Keratinocyte (primary cell): ENCODE data around the gene USP8. TPM values are rescaled to one million over a fixed set of nuclear protein-coding genes. Genes with fewer than 3 reads are reported as not detected.
"Not testable (repeated sequence)": the region's sequence is repeated elsewhere in the genome, so short reads cannot be mapped to it uniquely, and the experiment has no call there.

Experiments
- DNase-seq: peaks from one replicate; pipeline ENCODE4 v3.0.0-alpha.2; 2011; ENCODE audit warnings: low read depth, missing footprints, low spot score
- FAIRE-seq: peaks from 2 replicates; lab custom pipeline; 2011; peaks lifted over from hg19 to GRCh38; lab: Jason Lieb, UNC
- H2AFZ ChIP-seq: 2 replicates; pipeline ENCODE4 v1.6.0; 2012; ENCODE audit warnings: low read length, control low read depth, inconsistent platforms; ENCODE audit not compliant: control insufficient read depth
- H3K27ac ChIP-seq: 2 replicates; pipeline ENCODE4 v1.5.1; 2011; ENCODE audit warnings: low read length; ENCODE audit not compliant: control insufficient read depth, insufficient read depth
- H3K27me3 ChIP-seq: 3 replicates; pipeline ENCODE4 v1.6.0; 2011; ENCODE audit warnings: low read length; ENCODE audit not compliant: control insufficient read depth, insufficient read depth; ENCODE audit errors: extremely low read depth
- H3K36me3 ChIP-seq, 2 experiments: 2 replicates in 1 of 2; 3 replicates in 1 of 2; pipeline ENCODE4 v1.5.1; 2011; ENCODE audit warnings: low read length in 2 of 2, mild to moderate bottlenecking in 1 of 2; ENCODE audit not compliant: control insufficient read depth in 2 of 2, insufficient read depth in 2 of 2; ENCODE audit errors: extremely low read depth in 1 of 2
- H3K4me1 ChIP-seq: 3 replicates; pipeline ENCODE4 v1.5.1; 2011; ENCODE audit warnings: low read length; ENCODE audit not compliant: control insufficient read depth, insufficient read depth; ENCODE audit errors: extremely low read depth
- H3K4me2 ChIP-seq: 3 replicates; pipeline ENCODE4 v1.6.0; 2011; ENCODE audit warnings: low read depth, low read length; ENCODE audit not compliant: control insufficient read depth, insufficient read depth; ENCODE audit errors: extremely low read depth
- H3K4me3 ChIP-seq, 3 experiments: fragments of 200-600 bp in 1 of 3; sonication (generic) in 1 of 3; 2 replicates in 2 of 3; 3 replicates in 1 of 3; pipeline ENCODE4 v1.5.1; 2011 to 2016; ENCODE audit warnings: low read length in 3 of 3, mild to moderate bottlenecking in 3 of 3, control low read depth in 2 of 3, inconsistent platforms in 1 of 3, low read depth in 1 of 3, mixed read lengths in 1 of 3, mixed run types in 1 of 3, moderate library complexity in 1 of 3; ENCODE audit not compliant: control insufficient read depth in 2 of 3, insufficient read depth in 2 of 3; ENCODE audit errors: extremely low read depth in 1 of 3
- H3K79me2 ChIP-seq: 2 replicates; pipeline ENCODE4 v1.6.0; 2012; ENCODE audit warnings: low read length; ENCODE audit not compliant: control insufficient read depth, insufficient read depth
- H3K9ac ChIP-seq: 3 replicates; pipeline ENCODE4 v1.6.0; 2011; ENCODE audit warnings: low read length; ENCODE audit not compliant: control insufficient read depth, insufficient read depth; ENCODE audit errors: extremely low read depth
- H3K9me1 ChIP-seq: 3 replicates; pipeline ENCODE4 v1.6.0; 2011; ENCODE audit warnings: low read length; ENCODE audit not compliant: control insufficient read depth, insufficient read depth; ENCODE audit errors: extremely low read depth
- H3K9me3 ChIP-seq: 2 replicates; pipeline ENCODE4 v1.5.1; 2012; ENCODE audit warnings: low read depth, low read length; ENCODE audit not compliant: control insufficient read depth
- H4K20me1 ChIP-seq: 3 replicates; pipeline ENCODE4 v1.6.0; 2011; ENCODE audit warnings: low read length; ENCODE audit not compliant: control insufficient read depth, insufficient read depth; ENCODE audit errors: extremely low read depth
- CTCF ChIP-seq, 3 experiments: IDR thresholded peaks in 1 of 3; conservative IDR thresholded peaks in 1 of 3; optimal IDR thresholded peaks in 1 of 3; 2 replicates in 2 of 3; 3 replicates in 1 of 3; pipeline versions ENCODE3 to v1.5.1; 2011; ENCODE audit warnings: low read length in 3 of 3, mild to moderate bottlenecking in 3 of 3, moderate library complexity in 2 of 3, control low read depth in 1 of 3, inconsistent platforms in 1 of 3; ENCODE audit not compliant: insufficient read depth in 2 of 3; ENCODE audit errors: extremely low read depth in 1 of 3
- EZH2 ChIP-seq: IDR thresholded peaks from one replicate; pipeline ENCODE4 v1.6.1; 2012; ENCODE audit warnings: inconsistent platforms, mild to moderate bottlenecking, low read length, moderate library complexity
- dilution Hi-C: fragments of 300-500 bp; cut with MboI; formaldehyde crosslinking; loops from one replicate; pipeline ENCODE4 v1.7.0; 2020; ENCODE audit warnings: low sequenced_read_pairs; ENCODE audit not compliant: extremely low pct_ligation_motif_present
- polyA plus RNA-seq, 5 experiments: library from polyadenylated mRNA; depleted of rRNA in 3 of 5; stranded (reverse) in 3 of 5; stranded (forward) in 1 of 5; unstranded in 1 of 5; fragments of >200 nt; gene quantifications; 1 replicate in 1 of 5; 2 replicates in 3 of 5; 3 replicates in 1 of 5; pipeline versions ENCODE4 v1.2.1 to v1.2.3, GENCODE V29; 2011 to 2012; ENCODE audit warnings: missing spikeins in 2 of 5, low read depth in 1 of 5, low replicate concordance in 1 of 5

The USP8 gene
- polyA plus RNA-seq, 1 donor (not counting 4 experiments of a cell fraction or from before 2014, with no cell fraction given), result 47.4 TPM

- H3K4me2 ChIP-seq, result no peak overlapping the region
- H3K9me3 ChIP-seq, result no peaks in the 10 kb centered on the region
- no peaks in the 10 kb centered on the region for H3K4me1 ChIP-seq
- H3K36me3 ChIP-seq, result peaks cover 4 to 24% of the 10 kb centered on the region in 2 experiments
- no peak overlapping the region for H3K9ac ChIP-seq
- dilution Hi-C loops, result no loop called here
- DNase-seq (no peak), FAIRE-seq (no peak)
- H4K20me1 ChIP-seq, result no peaks in the 10 kb centered on the region
- no peaks in the 10 kb centered on the region for H3K9me1 ChIP-seq
- H3K27me3 ChIP-seq, result no peaks in the 10 kb centered on the region
- H3K79me2 ChIP-seq, result no peaks in the 10 kb centered on the region
- no peak overlapping the region for H3K4me3 ChIP-seq
- TF ChIP-seq EZH2 (no peak), CTCF (optimal IDR thresholded peaks at IDR 0.05 in 1 of 3, IDR thresholded peaks at IDR 0.05 in 1 of 3, conservative IDR thresholded peaks at IDR 0.05 in 1 of 3; ENCODE audit: extremely low read depth in 1 of 3, insufficient read depth in 2 of 3, low read length in 3 of 3) (no peak)
- H2AFZ ChIP-seq, result no peak overlapping the region
- no peak overlapping the region for H3K27ac ChIP-seq
Measured at GRCh38 chr15:50487287-50487686, 63.1 kb downstream of the USP8 start.

DNA sequence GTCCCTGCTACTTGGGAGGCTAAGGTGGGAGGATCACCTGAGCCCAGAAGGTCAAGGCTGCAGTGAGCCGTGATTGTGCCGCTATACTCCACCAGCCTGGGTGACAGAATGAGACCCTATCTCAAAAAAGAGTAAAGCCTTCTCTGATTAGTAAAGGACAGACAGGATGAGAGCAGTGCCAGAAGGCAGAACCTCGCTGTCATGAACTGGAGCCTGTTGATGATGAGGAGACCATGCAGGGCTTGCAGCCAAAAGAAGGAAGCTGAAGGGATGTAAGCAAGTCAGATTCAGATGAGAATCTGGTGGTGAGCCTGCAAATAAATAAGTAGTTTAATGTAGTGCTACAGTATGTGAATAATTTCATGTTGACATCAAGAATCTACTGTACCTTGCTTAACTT is 69.4 kb downstream of the USP8 start:
- H3K4me1 ChIP-seq, result no peaks in the 10 kb centered on the region
- no peak overlapping the region for H2AFZ ChIP-seq
- H3K79me2 ChIP-seq, result no peaks in the 10 kb centered on the region
- no peaks in the 10 kb centered on the region for H3K9me3 ChIP-seq
- no peak for DNase-seq
- no peaks in the 10 kb centered on the region for H3K9me1 ChIP-seq
- H3K36me3 ChIP-seq, result peaks cover 11 to 30% of the 10 kb centered on the region in 2 experiments
- no peak overlapping the region for H3K9ac ChIP-seq
- H4K20me1 ChIP-seq, result no peaks in the 10 kb centered on the region
- dilution Hi-C loops, result no loop called here
- H3K4me2 ChIP-seq, result no peak overlapping the region
- TF ChIP-seq CTCF (optimal IDR thresholded peaks at IDR 0.05 in 1 of 3, IDR thresholded peaks at IDR 0.05 in 1 of 3, conservative IDR thresholded peaks at IDR 0.05 in 1 of 3; ENCODE audit: extremely low read depth in 1 of 3, insufficient read depth in 2 of 3, low read length in 3 of 3) (no peak), EZH2 (no peak)
- H3K4me3 ChIP-seq, result no peak overlapping the region
- H3K27ac ChIP-seq, result no peak overlapping the region
- FAIRE-seq, result no peak
- H3K27me3 ChIP-seq, result no peaks in the 10 kb centered on the region

- H3K4me3 ChIP-seq, H3K9me3 ChIP-seq, H3K4me2 ChIP-seq, H2AFZ ChIP-seq, H3K9ac ChIP-seq, dilution Hi-C loops, H3K27me3 ChIP-seq, DNase-seq, H3K9me1 ChIP-seq, FAIRE-seq, H4K20me1 ChIP-seq, H3K27ac ChIP-seq, H3K79me2 ChIP-seq, H3K4me1 ChIP-seq: not testable (repeated sequence)
- H3K36me3 ChIP-seq, result peaks cover 11 to 33% of the 10 kb centered on the region in 2 experiments
Measured at GRCh38 chr15:50494547-50494946, 70.3 kb downstream of the USP8 start.
